Measurements from ENCODE around the gene DDI2.
"Not testable (repeated sequence)": the region's sequence is repeated elsewhere in the genome, so short reads cannot be mapped to it uniquely, and the experiment has no call there.

DNA sequence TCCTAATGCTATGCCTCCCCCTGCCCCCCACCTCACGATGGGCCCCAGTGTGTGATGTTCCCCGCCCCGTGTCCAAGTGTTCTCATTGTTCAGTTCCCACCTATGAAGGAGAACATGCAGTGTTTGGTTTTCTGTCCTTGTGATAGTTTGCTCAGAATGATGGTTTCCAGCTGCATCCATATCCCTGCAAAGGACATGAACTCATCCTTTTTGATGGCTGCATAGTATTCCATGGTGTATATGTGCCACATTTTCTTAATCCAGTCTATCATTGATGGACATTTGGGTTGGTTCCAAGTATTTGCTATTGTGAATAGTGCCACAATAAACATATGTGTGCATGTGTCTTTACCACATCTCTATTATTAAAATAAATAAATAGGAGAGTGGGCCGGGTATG lies 82.1 kb downstream of the DDI2 start:
- TF ChIP-seq CTCF (conservative IDR thresholded peaks at IDR 0.05; ENCODE audit: low read length); EZH2phosphoT487 (IDR thresholded peaks at IDR 0.05; ENCODE audit: borderline replicate concordance, low read depth, low read length): not testable (repeated sequence)
